Stimulated activated CD4-positive, alpha-beta T cell treated with anti-CD3 and anti-CD28 coated beads, TNF-alpha, amount 100 ng/mL, for 1 hour (primary cell): ENCODE results near the gene SEZ6L.
"Not testable (repeated sequence)": the region's sequence is repeated elsewhere in the genome, so short reads cannot be mapped to it uniquely, and the experiment has no call there.

ENCODE experiments used
- DNase-seq, 3 donors: peaks; one replicate each; pipeline ENCODE4 v3.0.0-alpha.2; 2020; ENCODE audit warnings: low read depth in 3 of 3, low spot score in 1 of 3

Gene SEZ6L

GRCh38 chr22:26377170-26377830 is 208.0 kb downstream of the SEZ6L start:
- DNase-seq: no peak

GRCh38 chr22:26380072-26380830 is 211.0 kb downstream of the SEZ6L start:
- DNase-seq: no peak

GRCh38 chr22:26382782-26383181 is 213.5 kb downstream of the SEZ6L start:
- DNase-seq: no peak

GRCh38 chr22:26383968-26384556 is 214.8 kb downstream of the SEZ6L start:
- DNase-seq: no peak

- DNase-seq: no peak
These were observed 215.9 kb downstream of the SEZ6L start for GRCh38 chr22:26385164-26385563.

GRCh38 chr22:26389125-26389524 is 219.9 kb downstream of the SEZ6L start:
- no peak for DNase-seq

GRCh38 chr22:26391091-26391490 is 221.8 kb downstream of the SEZ6L start:
- no peak for DNase-seq

- no peak for DNase-seq
These were observed 222.4 kb downstream of the SEZ6L start for GRCh38 chr22:26391623-26392022.

GRCh38 chr22:26393929-26394328 is 224.7 kb downstream of the SEZ6L start:
- no peak for DNase-seq

GRCh38 chr22:26394777-26395176 is 225.5 kb downstream of the SEZ6L start:
- no peak for DNase-seq

GRCh38 chr22:26395926-26396325 is 226.7 kb downstream of the SEZ6L start:
- no peak for DNase-seq

GRCh38 chr22:26398741-26399153 is 229.5 kb downstream of the SEZ6L start:
- peak in 1 of 3 donors; percentile 27 for DNase-seq

GRCh38 chr22:26399289-26399688 is 230.0 kb downstream of the SEZ6L start:
- DNase-seq: no peak

- DNase-seq: no peak
These were observed 232.5 kb downstream of the SEZ6L start for GRCh38 chr22:26401726-26402125.

- DNase-seq: no peak
These were observed 235.7 kb downstream of the SEZ6L start for GRCh38 chr22:26404851-26405421.

- DNase-seq: no peak
These were observed 236.9 kb downstream of the SEZ6L start for GRCh38 chr22:26406118-26406517.

- not testable (repeated sequence) for DNase-seq
These were observed 239.4 kb downstream of the SEZ6L start for GRCh38 chr22:26408562-26409220.

- no peak for DNase-seq
These were observed 240.6 kb downstream of the SEZ6L start for GRCh38 chr22:26409719-26410335.

- DNase-seq: no peak
These were observed 241.1 kb downstream of the SEZ6L start for GRCh38 chr22:26410386-26410785.

GRCh38 chr22:26414347-26414746 is 245.1 kb downstream of the SEZ6L start:
- no peak for DNase-seq

- no peak for DNase-seq
These were observed 247.0 kb downstream of the SEZ6L start for GRCh38 chr22:26416256-26416655.
